ENCODE results near the gene FOSL1. TPM values are rescaled to one million over a fixed set of nuclear protein-coding genes. Genes with fewer than 3 reads are reported as not detected.

FOSL1 gene
- total and polyA plus RNA-seq, 2 donors (not counting 3 experiments of a cell fraction or from before 2014, with no cell fraction given) = 18.1 to 53.8 TPM

- ChIA-PET CTCF (interaction anchor here (0.9 to 3.7 kb wide), 7 partner anchors 9 to 70 kb away, joined by 3 to 18 read pairs (median 6); partner anchors contain the start of genes AP5B1, FIBP and MUS81), POLR2A (interaction anchor here (0.9 to 1.3 kb wide), 2 partner anchors 9 to 10 kb away, joined by 3 to 4 read pairs; partner anchors contain the start of gene MUS81)
- no TSS peak for BruUV-seq (replicated peaks)
- H3K27me3 ChIP-seq (ENCODE audit: control insufficient read depth in 2 of 2, insufficient read depth in 2 of 2, low read length in 2 of 2) = no peaks in the 10 kb centered on the region
- peak; percentile 55 for TF ChIP-seq POLR2AphosphoS5 (IDR thresholded peaks at IDR 0.05; ENCODE audit: insufficient read depth, low read depth, low read length)
- no peak for TF ChIP-seq CTCF (IDR thresholded peaks at IDR 0.05; ENCODE audit: extremely low read depth in 1 of 2, insufficient read depth in 1 of 2, low read depth in 1 of 2, low read length in 2 of 2)
- peaks cover 25 to 37% of the 10 kb centered on the region in 2 experiments for H3K36me3 ChIP-seq (ENCODE audit: control insufficient read depth in 2 of 2, extremely low read depth in 1 of 2, insufficient read depth in 2 of 2, low read length in 2 of 2)
- peaks cover 2% of the 10 kb centered on the region for H3K4me1 ChIP-seq (ENCODE audit: control insufficient read depth, extremely low read depth, insufficient read depth, low read length)
- FAIRE-seq = no peak
- no peak overlapping the region for H3K4me3 ChIP-seq (replicated peaks in 1 of 3; ENCODE audit: insufficient read depth in 1 of 3, low read depth in 1 of 3, low read length in 3 of 3)
- intact Hi-C loops (cut with micrococcal nuclease) (no loop called here), dilution Hi-C loops (cut with MboI; ENCODE audit: extremely low pct_ligation_motif_present, low sequenced_read_pairs) (no loop called here)
- DNase-seq (ENCODE audit: low read depth, low spot score) = no peak
- peaks cover 5% of the 10 kb centered on the region for H4K20me1 ChIP-seq (replicated peaks; ENCODE audit: control insufficient read depth, extremely low read depth, insufficient read depth, low read length)
- no peaks in the 10 kb centered on the region for H3K9me3 ChIP-seq (replicated peaks; ENCODE audit: control insufficient read depth, insufficient read depth, low read length)
- H3K4me2 ChIP-seq (ENCODE audit: insufficient read depth, low read length) = no peak overlapping the region
- no peak overlapping the region for H3K9ac ChIP-seq (replicated peaks; ENCODE audit: extremely low read depth, insufficient read depth, low read length)
- H2AFZ ChIP-seq (ENCODE audit: low read depth, low read length) = no peak overlapping the region
- H3K9me1 ChIP-seq (replicated peaks; ENCODE audit: control insufficient read depth, extremely low read depth, insufficient read depth, low read length) = no peaks in the 10 kb centered on the region
- H3K79me2 ChIP-seq (ENCODE audit: control insufficient read depth, insufficient read depth, low read length) = peaks cover 24% of the 10 kb centered on the region
- H3K27ac ChIP-seq (ENCODE audit: insufficient read depth, low read depth, low read length) = no peak overlapping the region
Measured at GRCh38 chr11:65850217-65851082, 49.7 kb downstream of the FOSL1 start.

- no peak overlapping the region for H2AFZ ChIP-seq (ENCODE audit: low read depth, low read length)
Measured at GRCh38 chr11:65849771-65850216, 50.4 kb downstream of the FOSL1 start.

More at GRCh38 chr11:65849771-65850216, 50.4 kb downstream of the FOSL1 start:
- peaks cover 18% of the 10 kb centered on the region for H3K79me2 ChIP-seq (ENCODE audit: control insufficient read depth, insufficient read depth, low read length)
- ChIA-PET POLR2A (interaction anchor here (0.9 to 1.3 kb wide), 2 partner anchors 9 to 10 kb away, joined by 3 to 4 read pairs; partner anchors contain the start of gene MUS81), CTCF (interaction anchor here (1.2 to 3.7 kb wide), 5 partner anchors 10 to 70 kb away, joined by 3 to 18 read pairs (median 7); partner anchors contain the start of genes AP5B1, FIBP and MUS81)
- no peaks in the 10 kb centered on the region for H3K27me3 ChIP-seq (ENCODE audit: control insufficient read depth in 2 of 2, insufficient read depth in 2 of 2, low read length in 2 of 2)
- H3K9me1 ChIP-seq (replicated peaks; ENCODE audit: control insufficient read depth, extremely low read depth, insufficient read depth, low read length) = no peaks in the 10 kb centered on the region
- no peak for TF ChIP-seq JUN (IDR thresholded peaks at IDR 0.05; ENCODE audit: borderline replicate concordance, insufficient read depth, insufficient read length, low read depth)
- FAIRE-seq = no peak
- no peak overlapping the region for H3K9ac ChIP-seq (replicated peaks; ENCODE audit: extremely low read depth, insufficient read depth, low read length)
- H3K4me1 ChIP-seq (ENCODE audit: control insufficient read depth, extremely low read depth, insufficient read depth, low read length) = no peaks in the 10 kb centered on the region
- intact Hi-C loops (cut with micrococcal nuclease) = no loop called here
- BruUV-seq (replicated peaks) = no TSS peak
- H4K20me1 ChIP-seq (replicated peaks; ENCODE audit: control insufficient read depth, extremely low read depth, insufficient read depth, low read length) = peaks cover 5% of the 10 kb centered on the region
- peaks cover 18 to 30% of the 10 kb centered on the region in 2 experiments for H3K36me3 ChIP-seq (ENCODE audit: control insufficient read depth in 2 of 2, extremely low read depth in 1 of 2, insufficient read depth in 2 of 2, low read length in 2 of 2)
- no peak overlapping the region for H3K4me2 ChIP-seq (ENCODE audit: insufficient read depth, low read length)
- DNase-seq (ENCODE audit: low read depth, low spot score) = no peak
- no peaks in the 10 kb centered on the region for H3K9me3 ChIP-seq (replicated peaks; ENCODE audit: control insufficient read depth, insufficient read depth, low read length)
- no peak overlapping the region for H3K4me3 ChIP-seq (replicated peaks in 1 of 3; ENCODE audit: insufficient read depth in 1 of 3, low read depth in 1 of 3, low read length in 3 of 3)
- dilution Hi-C loops (cut with MboI; ENCODE audit: extremely low pct_ligation_motif_present, low sequenced_read_pairs) = no loop called here
- no peak overlapping the region for H3K27ac ChIP-seq (ENCODE audit: insufficient read depth, low read depth, low read length)

Data from endothelial cell of umbilical vein (primary cell).